WTC11 (cell line): ENCODE data around the gene PEX26.

ENCODE experiments used
- ARID4B ChIP-seq: sonication (generic); formaldehyde crosslinking; IDR thresholded peaks from 2 replicates; pipeline ENCODE4 v1.8.0; 2023; ENCODE audit warnings: missing genetic modification reagents, mild to moderate bottlenecking, borderline replicate concordance
- CTCF ChIP-seq: fragments of 200-600 bp; IDR thresholded peaks from 2 replicates; pipeline ENCODE4 v1.8.0; 2022; ENCODE audit warnings: antibody characterized with exemption
- NR2C2 ChIP-seq: sonication (generic); formaldehyde crosslinking; IDR thresholded peaks from 2 replicates; pipeline ENCODE4 v1.8.0; 2022; ENCODE audit warnings: mild to moderate bottlenecking, missing genetic modification reagents
- SP1 ChIP-seq: sonication (generic); formaldehyde crosslinking; conservative IDR thresholded peaks from 2 replicates; pipeline ENCODE4 v1.8.1; 2022; ENCODE audit warnings: missing genetic modification reagents
- TCF7 ChIP-seq: sonication (generic); formaldehyde crosslinking; IDR thresholded peaks from 2 replicates; pipeline ENCODE4 v1.8.0; 2022; ENCODE audit warnings: mild to moderate bottlenecking, low read depth, missing genetic modification reagents, moderate library complexity
- ZBTB43 ChIP-seq: sonication (generic); formaldehyde crosslinking; IDR thresholded peaks from 2 replicates; pipeline ENCODE4 v1.8.1; 2023; ENCODE audit warnings: mild to moderate bottlenecking, missing genetic modification reagents

GRCh38 chr22:18136563-18137320, 59.0 kb downstream of the PEX26 start:
- TF ChIP-seq ARID4B (CRISPR knock-in tag) (no peak), NR2C2 (CRISPR knock-in tag) (no peak), ZBTB43 (CRISPR knock-in tag) (no peak), TCF7 (CRISPR knock-in tag) (no peak), CTCF (no peak), SP1 (CRISPR knock-in tag) (no peak)
